Kasumi-1 (cell line): Measurements from ENCODE around the gene ZNF442.
"Not testable (repeated sequence)": the region's sequence is repeated elsewhere in the genome, so short reads cannot be mapped to it uniquely, and the experiment has no call there.

Experiments used
- DNase-seq, 2 experiments: peaks; one replicate each; lab custom pipeline; 2025; lab: John Stamatoyannopoulos, UW

The ZNF442 gene

DNA sequence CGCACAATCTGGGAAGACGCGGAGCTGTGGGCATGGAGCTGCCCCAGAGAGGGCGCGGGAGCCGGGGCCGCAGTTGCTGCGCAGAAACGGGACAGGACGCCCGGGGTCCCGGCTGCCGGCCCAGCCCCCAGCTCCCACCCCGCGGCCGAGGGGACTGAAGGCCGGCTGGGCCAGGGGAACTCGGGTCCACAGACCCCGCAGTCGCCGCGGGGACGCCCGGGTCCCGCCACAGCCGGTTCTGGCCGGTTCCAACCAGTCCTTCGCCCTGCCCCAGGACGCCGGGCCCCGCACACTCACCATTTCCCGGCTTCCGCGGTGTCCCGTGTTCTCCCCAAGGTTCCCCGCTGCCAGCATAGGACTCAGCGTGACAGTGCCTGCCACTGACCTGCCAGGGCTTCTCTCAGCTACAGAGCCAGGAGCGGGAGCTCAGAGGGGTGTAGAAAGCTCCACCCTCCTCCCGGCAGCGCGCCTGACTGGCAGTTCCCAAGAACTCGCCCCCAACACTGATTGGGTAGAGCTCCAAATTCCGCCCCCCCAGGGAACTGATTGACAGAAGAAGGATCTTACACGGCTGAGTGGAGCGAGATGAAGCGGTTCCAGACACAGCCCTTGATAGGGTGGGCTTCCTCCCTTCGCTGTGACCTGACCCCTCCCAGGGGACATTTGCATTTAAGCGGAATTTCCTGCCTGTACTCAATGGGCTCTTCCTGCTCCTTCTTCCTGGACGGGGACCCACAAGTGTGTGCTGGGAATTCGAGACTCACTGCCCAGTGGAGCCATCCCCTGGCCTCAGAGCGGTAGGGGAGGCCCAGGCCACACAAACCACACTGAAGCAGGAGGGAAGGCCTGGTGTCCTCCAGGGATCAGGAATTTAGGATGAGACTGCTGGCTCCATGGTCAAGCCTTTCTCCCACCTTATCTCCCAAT, at the start of gene ZNF442:
TSS of gene ZNF442 (minus strand) at position 448 of the 927 bp plus-strand sequence. CDS start 2,052 bp downstream, outside the sequence.
- peak; percentile 97 to 98 for DNase-seq

DNA sequence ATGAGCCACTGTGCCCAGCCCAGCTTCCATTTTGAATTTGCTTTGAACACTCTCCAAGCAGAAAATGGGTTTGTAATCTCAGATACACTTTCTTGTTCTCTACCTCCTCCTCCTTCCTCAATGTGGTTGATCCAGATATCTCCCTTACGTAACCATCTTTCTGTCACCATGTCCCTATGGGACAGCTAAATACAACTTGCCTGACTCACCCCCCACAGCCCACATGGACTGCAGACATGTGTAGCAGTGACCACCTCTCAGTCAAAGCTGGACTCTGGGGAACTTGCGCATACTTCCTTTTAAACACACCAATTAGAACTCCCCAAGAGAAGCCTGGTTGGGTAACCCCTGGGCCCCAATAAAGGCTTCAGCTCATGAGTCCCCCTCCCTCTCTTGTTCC, 46.4 kb upstream of the ZNF442 start:
- DNase-seq: no peak

GRCh38 chr19:12400633-12401502, 35.4 kb upstream of the ZNF442 start, which contains the start of gene ZNF799:
TSS of gene ZNF799 (minus strand) at chr19:12401271. CDS start at chr19:12401070, 201 bp downstream.
- peak; percentile 94 to 95 for DNase-seq

DNA sequence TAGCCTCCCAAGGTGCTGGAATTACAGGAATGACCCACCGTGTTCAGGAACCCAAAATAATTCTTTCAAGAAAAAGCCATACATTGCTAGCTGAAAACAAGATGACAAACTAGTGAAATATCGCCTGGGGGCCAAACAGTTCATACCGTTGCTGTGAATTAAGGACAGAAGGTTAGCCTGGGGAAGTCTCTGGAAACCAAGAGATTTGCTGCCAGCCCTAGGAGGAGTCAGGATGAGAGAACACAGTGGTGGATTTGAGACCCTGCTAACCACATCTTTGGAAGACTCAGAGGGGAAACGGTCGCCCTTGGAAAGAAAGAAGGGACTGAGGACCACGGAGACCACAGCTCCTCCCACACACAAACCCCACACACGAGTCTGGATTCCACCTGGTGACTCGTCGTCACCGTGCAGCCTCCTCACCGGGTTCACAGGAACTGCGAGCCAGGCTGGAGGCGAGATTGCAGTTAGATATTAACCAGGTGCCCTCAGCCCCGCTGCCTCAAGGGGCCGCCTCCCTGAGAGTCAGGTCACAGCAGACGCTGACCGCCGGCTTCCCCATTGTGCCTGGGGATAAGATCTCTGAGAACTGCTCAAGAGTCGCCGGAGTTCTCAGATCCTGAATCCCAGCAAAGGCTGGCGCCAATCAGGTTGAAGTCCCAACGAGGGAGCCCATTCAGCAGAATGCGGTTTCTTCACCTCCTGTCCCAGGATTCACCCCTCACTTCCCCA, 34.6 kb upstream of the ZNF442 start:
- DNase-seq: peak in 1 of 2 experiments; percentile 39

DNA sequence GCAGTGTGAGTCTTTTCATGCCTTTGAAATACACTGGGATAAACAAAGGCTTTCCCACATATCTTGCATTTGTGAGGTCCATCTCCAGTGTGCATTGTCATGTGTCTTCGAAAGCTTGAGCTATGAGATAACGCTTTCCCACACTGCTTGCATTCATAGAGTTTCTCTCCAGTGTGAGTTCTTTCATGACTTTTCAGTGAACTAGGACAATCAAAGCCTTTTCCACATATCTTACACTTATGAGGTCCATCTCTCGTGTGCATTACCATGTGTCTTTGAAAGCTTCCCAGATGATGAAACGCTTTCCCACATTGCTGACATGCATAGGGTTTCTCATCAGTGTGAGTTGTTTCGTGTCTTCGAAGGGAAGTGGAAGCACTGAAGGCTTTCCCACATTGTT, 25.7 kb upstream of the ZNF442 start:
- DNase-seq: not testable (repeated sequence)

GRCh38 chr19:12386365-12386764, 20.9 kb upstream of the ZNF442 start:
- DNase-seq: not testable (repeated sequence)

DNA sequence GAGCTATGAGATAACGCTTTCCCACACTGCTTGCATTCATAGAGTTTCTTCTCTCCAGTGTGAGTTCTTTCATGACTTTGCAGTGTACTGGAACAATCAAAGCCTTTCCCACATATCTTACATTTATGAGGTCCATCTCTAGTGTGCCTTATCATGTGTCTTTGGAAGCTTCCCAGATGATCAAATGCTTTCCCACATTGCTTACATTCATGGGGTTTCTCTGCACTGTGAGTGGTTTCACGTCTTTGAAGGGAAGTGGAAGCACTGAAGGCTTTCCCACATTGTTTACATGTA, 14.9 kb upstream of the ZNF442 start:
- DNase-seq: no peak

GRCh38 chr19:12379732-12380443, 14.4 kb upstream of the ZNF442 start:
- DNase-seq: no peak

- no peak for DNase-seq
These were observed 8.5 kb upstream of the ZNF442 start for GRCh38 chr19:12374026-12374425.

DNA sequence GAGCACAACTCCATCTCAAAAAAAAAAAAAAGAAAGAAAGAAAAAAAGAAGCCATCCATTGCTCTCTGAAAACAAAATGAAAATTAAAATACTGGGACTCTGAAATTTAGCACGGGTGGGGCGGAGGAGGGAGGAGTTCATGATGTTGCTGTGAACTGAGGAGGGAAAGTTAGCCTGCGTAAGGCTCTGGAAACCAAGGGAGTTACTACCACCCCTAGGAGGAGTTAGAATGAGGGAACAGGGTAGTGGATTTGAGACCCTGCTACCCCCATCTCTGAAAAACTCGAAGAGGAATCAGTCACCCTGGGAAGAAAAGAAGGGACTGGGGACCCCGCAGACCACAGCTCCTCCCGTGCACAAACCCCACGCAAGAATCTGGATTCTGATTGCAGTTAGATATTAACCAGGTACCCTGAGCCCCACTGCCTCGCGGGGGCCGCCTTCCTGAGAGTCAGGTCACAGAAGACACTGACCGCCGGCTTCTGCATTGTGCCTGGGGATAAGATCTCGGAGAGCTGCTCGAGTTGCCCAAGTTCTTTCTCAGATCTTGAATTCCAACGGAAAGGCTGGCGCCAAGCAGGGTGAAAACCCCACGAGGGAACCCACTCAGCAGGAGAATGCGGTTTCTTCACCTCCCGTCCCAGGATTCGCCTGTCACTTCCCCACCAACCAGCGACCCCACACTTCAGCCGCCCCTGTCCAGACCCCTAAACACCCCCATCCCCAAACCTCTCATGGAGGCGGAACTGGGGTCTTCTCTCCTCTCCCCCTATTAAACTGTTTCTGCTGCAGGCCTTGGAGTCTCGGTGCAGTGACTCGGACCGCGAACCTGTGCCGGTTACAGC, 870 bp downstream of the ZNF442 start:
- peak; percentile 10 to 34 for DNase-seq

- DNase-seq: not testable (repeated sequence)
These were observed 3.2 kb downstream of the ZNF442 start for GRCh38 chr19:12362236-12362635.

GRCh38 chr19:12353375-12353774, 12.1 kb downstream of the ZNF442 start:
- DNase-seq: no peak

- no peak for DNase-seq
These were observed 14.6 kb downstream of the ZNF442 start for GRCh38 chr19:12350890-12351197.

DNA sequence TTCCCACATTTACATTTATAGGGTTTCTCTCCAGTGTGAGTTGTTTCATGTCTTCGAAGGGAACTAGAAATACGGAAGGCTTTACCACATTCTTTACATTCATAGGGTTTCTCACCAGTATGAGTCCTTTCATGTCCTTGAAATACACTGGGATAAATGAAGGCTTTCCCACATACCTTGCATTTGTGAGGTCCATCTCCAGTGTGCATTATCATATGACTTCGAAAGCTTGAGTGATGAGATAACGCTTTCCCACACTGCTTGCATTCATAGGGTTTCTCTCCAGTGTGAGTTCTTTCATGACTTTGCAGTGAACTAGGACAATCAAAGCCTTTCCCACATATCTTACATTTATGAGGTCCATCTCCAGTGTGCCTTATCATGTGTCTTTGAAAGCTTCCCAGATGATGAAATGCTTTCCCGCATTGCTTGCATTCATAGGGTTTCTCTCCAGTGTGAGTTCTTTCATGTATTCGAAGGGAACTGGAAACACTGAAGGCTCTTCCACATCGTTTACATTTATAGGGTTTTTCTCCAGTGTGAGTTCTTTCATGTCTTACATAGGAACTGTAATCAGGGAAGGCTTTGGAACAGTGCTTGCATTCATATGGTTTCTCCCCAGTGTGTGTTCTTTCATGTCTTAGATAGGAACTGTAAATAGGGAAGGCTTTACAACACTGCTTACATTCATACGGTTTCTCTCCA, 15.1 kb downstream of the ZNF442 start:
- no peak for DNase-seq

DNA sequence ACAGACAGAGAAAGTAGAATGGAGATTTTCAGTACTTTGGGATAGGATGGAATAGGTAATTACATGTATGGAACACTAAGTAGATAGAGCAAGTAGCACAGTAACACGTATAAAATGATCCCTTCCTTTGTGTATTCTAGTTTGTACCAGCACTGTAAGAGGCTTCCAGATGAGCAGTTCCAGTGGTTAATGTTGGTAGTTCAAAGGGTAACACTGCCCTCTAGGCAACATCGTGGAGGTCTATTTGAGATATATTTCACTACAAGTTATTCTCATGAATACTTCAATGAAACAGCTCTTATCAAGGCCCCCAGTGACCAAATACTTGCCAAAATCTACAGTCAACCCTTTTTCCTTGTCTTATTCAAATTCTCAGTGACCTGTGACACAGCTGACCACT, 18.6 kb downstream of the ZNF442 start:
- DNase-seq: peak; percentile 11 to 24

DNA sequence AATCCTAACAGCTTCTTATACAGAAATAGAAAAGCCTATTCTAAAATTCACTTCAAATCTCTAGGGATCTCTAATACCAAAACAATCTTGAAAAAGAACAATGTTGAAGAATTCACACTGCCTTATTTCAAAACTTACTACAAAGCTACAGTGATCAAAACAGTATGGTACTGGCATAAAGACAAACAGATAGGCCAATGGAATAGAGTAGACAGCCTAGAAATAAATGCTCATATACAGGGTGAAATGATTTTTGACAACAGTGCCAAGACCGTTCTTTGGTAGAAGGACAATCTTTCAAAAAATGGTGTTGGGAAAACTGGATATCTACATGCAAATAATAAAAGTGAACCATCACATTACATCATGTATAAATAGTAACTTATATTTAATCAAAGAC, 20.3 kb downstream of the ZNF442 start:
- DNase-seq: no peak

- peak; percentile 93 to 98 for DNase-seq
These were observed 32.0 kb downstream of the ZNF442 start, which contains the start of gene ZNF563 for GRCh38 chr19:12333162-12334159. TSS of gene ZNF563 (minus strand) at chr19:12333633. CDS start at chr19:12333482, 151 bp downstream.

GRCh38 chr19:12331211-12331941, 34.1 kb downstream of the ZNF442 start:
- no peak for DNase-seq
